Astrocyte (in vitro differentiated cells and primary cell): ENCODE data around the gene PRG2.

Experiments used
- CTCF ChIP-seq: IDR thresholded peaks from 2 replicates; pipeline ENCODE4 v1.5.1; 2011; ENCODE audit warnings: low read depth, mild to moderate bottlenecking, inconsistent platforms, low read length, moderate library complexity; ENCODE audit not compliant: insufficient read depth
- EZH2 ChIP-seq: IDR thresholded peaks from 2 replicates; pipeline ENCODE4 v1.6.1; 2012; ENCODE audit warnings: mild to moderate bottlenecking, low read length, inconsistent platforms; ENCODE audit not compliant: insufficient read depth

- TF ChIP-seq CTCF (no peak), EZH2 (no peak)
Observed at GRCh38 chr11:57432714-57433163, 42.3 kb upstream of the PRG2 start.
